DND-41 (cell line): ENCODE data around the gene POU2F3.

Experiments used
- EZH2 ChIP-seq: IDR thresholded peaks from 3 replicates; pipeline ENCODE4 v1.6.1; 2012; ENCODE audit warnings: borderline replicate concordance, low read depth, mild to moderate bottlenecking, moderate library complexity, low read length, inconsistent platforms; ENCODE audit not compliant: severe bottlenecking
- TF ChIP-seq, protein P1 (sequence below): IDR thresholded peaks from 2 replicates; pipeline ENCODE4 v1.5.1; 2012; ENCODE audit warnings: borderline replicate concordance, low read length, moderate library complexity, mild to moderate bottlenecking; ENCODE audit not compliant: poor library complexity, severe bottlenecking; ENCODE audit errors: extremely low read depth

DNA sequence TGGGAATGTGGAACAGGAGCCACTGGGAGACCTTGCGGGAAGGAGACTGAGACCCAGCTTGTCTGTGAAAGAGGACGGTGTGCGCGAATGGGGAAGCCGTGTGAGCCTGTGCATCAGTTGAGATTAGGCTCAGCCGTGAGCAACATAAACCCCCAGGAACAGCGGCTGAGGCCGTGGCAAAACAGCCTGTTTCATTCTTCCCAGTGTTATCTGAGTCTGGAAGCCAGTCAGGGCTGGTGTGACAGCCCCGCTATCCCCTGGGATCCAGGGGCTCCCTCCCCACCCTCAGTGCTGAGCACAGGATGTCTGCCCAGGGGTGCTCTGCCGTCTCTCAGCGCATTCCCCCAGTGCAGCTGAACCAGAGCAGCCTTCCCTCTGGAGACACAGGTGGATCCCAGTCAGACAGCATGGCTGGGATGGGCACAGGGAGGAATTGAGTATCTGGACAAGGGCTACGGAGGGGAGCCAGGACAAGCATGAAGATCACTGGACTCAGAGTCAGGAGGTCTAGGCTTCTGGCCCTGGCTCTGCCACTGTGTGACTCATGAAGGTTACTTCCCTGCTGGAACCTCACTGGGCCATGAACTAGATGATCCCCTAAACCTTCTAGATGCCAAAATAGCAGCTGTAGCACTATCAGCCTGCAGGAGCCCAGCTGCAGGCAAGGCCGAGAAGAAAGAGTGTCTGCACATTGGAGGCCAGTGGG, 20.6 kb upstream of the POU2F3 start:
- TF ChIP-seq EZH2: no peak
- TF ChIP-seq, protein P1, sequence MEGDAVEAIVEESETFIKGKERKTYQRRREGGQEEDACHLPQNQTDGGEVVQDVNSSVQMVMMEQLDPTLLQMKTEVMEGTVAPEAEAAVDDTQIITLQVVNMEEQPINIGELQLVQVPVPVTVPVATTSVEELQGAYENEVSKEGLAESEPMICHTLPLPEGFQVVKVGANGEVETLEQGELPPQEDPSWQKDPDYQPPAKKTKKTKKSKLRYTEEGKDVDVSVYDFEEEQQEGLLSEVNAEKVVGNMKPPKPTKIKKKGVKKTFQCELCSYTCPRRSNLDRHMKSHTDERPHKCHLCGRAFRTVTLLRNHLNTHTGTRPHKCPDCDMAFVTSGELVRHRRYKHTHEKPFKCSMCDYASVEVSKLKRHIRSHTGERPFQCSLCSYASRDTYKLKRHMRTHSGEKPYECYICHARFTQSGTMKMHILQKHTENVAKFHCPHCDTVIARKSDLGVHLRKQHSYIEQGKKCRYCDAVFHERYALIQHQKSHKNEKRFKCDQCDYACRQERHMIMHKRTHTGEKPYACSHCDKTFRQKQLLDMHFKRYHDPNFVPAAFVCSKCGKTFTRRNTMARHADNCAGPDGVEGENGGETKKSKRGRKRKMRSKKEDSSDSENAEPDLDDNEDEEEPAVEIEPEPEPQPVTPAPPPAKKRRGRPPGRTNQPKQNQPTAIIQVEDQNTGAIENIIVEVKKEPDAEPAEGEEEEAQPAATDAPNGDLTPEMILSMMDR: no peak
